OCI-LY3 (cell line): ENCODE data around the gene CRADD.

Source experiments
- H2AFZ ChIP-seq: fragments of 200-600, 300-600 bp; shearing (Covaris generic); 2 replicates; pipeline ENCODE4 v1.6.0; 2014; ENCODE audit warnings: antibody characterized with exemption, low read depth, low read length
- H3K27ac ChIP-seq: fragments of 200-600, 300-600 bp; sonication (generic); 2 replicates; pipeline ENCODE4 v1.5.1; 2014; ENCODE audit warnings: mild to moderate bottlenecking, low read length, moderate library complexity, mixed read lengths
- H3K27me3 ChIP-seq: fragments of 200-600, 300-600 bp; sonication (generic); 2 replicates; pipeline ENCODE4 v1.6.1; 2014; ENCODE audit warnings: low read depth, low read length, mixed read lengths
- H3K36me3 ChIP-seq: fragments of 200-600, 300-600 bp; sonication (generic); replicated peaks from 2 replicates; pipeline ENCODE3; 2014; ENCODE audit warnings: low read depth, low read length, mixed read lengths
- H3K4me1 ChIP-seq: fragments of 300-600, 200-600 bp; sonication (generic); 2 replicates; pipeline ENCODE4 v1.6.1; 2014; ENCODE audit warnings: low read length, mixed read lengths
- H3K4me2 ChIP-seq: fragments of 200-600, 300-600 bp; sonication (generic); 2 replicates; pipeline ENCODE4 v1.6.1; 2014; ENCODE audit warnings: low read length, mixed read lengths
- H3K4me3 ChIP-seq: fragments of 300-600, 200-600 bp; sonication (generic); 2 replicates; pipeline ENCODE4 v1.5.1; 2014; ENCODE audit warnings: antibody characterized with exemption, mild to moderate bottlenecking, low read length, moderate library complexity
- H3K79me2 ChIP-seq: fragments of 300-600, 200-600 bp; shearing (Covaris generic); 2 replicates; pipeline ENCODE4 v1.6.1; 2014; ENCODE audit warnings: mild to moderate bottlenecking, low read length, mixed read lengths
- H3K9ac ChIP-seq: fragments of 300-600, 200-600 bp; shearing (Covaris generic); 2 replicates; pipeline ENCODE4 v1.6.0; 2014; ENCODE audit warnings: mild to moderate bottlenecking, low read length, moderate library complexity
- H3K9me3 ChIP-seq: fragments of 200-600, 300-600 bp; shearing (Covaris generic); 2 replicates; pipeline ENCODE4 v1.6.1; 2014; ENCODE audit warnings: low read length, mixed read lengths; ENCODE audit not compliant: insufficient read depth
- H4K20me1 ChIP-seq: fragments of 200-600, 300-600 bp; sonication (generic); 2 replicates; pipeline ENCODE4 v1.6.1; 2016; ENCODE audit warnings: low read length, mixed read lengths; ENCODE audit not compliant: insufficient read depth
- EZH2phosphoT487 ChIP-seq: fragments of 200-600 bp; shearing (Covaris generic); IDR thresholded peaks from 2 replicates; pipeline ENCODE4 v1.6.1; 2018; ENCODE audit warnings: antibody characterized with exemption, mixed run types, low read depth
- TF ChIP-seq, protein P1 (sequence below): fragments of 200-600, 300-600 bp; sonication (generic); IDR thresholded peaks from 2 replicates; pipeline ENCODE4 v1.5.1; 2014; ENCODE audit warnings: antibody characterized with exemption, low read length, low read depth

Gene CRADD

DNA sequence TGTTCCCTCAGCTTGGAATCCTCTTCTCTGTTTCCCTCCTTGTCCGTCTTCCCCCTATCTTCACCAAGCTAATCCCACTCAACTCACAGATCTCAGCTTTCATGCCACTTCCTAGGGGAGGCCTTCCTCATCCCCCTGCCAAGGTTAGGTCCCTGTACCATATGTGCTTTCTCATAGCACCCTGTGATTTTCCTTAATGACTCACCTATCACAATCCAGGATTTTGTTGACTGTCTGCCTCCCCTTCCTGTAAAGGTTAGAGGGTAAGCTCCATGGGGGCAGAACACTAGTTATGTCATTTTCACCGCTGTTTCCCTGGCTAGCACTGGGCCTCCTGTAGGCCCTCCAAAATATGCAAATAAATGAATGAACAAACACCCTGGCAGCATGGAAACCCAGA, 57.6 kb downstream of the CRADD start:
- Histone ChIP-seq H2AFZ (no peak overlapping the region), H3K4me2 (no peak overlapping the region)

GRCh38 chr12:93736640-93737178, 59.5 kb downstream of the CRADD start:
- Histone ChIP-seq H3K27ac (no peak overlapping the region), H3K36me3 (no peaks in the 10 kb centered on the region), H3K79me2 (no peaks in the 10 kb centered on the region), H3K4me2 (no peak overlapping the region), H4K20me1 (no peaks in the 10 kb centered on the region), H3K9ac (no peak overlapping the region), H3K27me3 (no peaks in the 10 kb centered on the region), H3K9me3 (no peaks in the 10 kb centered on the region), H2AFZ (no peak overlapping the region), H3K4me3 (no peak overlapping the region), H3K4me1 (peaks cover 25% of the 10 kb centered on the region)
- TF ChIP-seq, protein P1, sequence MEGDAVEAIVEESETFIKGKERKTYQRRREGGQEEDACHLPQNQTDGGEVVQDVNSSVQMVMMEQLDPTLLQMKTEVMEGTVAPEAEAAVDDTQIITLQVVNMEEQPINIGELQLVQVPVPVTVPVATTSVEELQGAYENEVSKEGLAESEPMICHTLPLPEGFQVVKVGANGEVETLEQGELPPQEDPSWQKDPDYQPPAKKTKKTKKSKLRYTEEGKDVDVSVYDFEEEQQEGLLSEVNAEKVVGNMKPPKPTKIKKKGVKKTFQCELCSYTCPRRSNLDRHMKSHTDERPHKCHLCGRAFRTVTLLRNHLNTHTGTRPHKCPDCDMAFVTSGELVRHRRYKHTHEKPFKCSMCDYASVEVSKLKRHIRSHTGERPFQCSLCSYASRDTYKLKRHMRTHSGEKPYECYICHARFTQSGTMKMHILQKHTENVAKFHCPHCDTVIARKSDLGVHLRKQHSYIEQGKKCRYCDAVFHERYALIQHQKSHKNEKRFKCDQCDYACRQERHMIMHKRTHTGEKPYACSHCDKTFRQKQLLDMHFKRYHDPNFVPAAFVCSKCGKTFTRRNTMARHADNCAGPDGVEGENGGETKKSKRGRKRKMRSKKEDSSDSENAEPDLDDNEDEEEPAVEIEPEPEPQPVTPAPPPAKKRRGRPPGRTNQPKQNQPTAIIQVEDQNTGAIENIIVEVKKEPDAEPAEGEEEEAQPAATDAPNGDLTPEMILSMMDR: no peak
- TF ChIP-seq EZH2phosphoT487: no peak

More for the DNA sequence above, 57.6 kb downstream of the CRADD start:
- H3K9me3 ChIP-seq: no peaks in the 10 kb centered on the region
- H3K79me2 ChIP-seq: no peaks in the 10 kb centered on the region
- H3K27me3 ChIP-seq: no peaks in the 10 kb centered on the region
- peaks cover 12% of the 10 kb centered on the region for H3K4me1 ChIP-seq
- no peak overlapping the region for H3K4me3 ChIP-seq
- H4K20me1 ChIP-seq: no peaks in the 10 kb centered on the region
- no peaks in the 10 kb centered on the region for H3K36me3 ChIP-seq
- TF ChIP-seq, protein P1: no peak
- no peak for TF ChIP-seq EZH2phosphoT487
- H3K9ac ChIP-seq: no peak overlapping the region
- no peak overlapping the region for H3K27ac ChIP-seq

GRCh38 chr12:93737457-93738198, 60.5 kb downstream of the CRADD start:
- Histone ChIP-seq H3K27ac (no peak overlapping the region), H3K79me2 (no peaks in the 10 kb centered on the region), H3K9ac (no peak overlapping the region), H3K9me3 (no peaks in the 10 kb centered on the region), H4K20me1 (no peaks in the 10 kb centered on the region), H3K4me3 (no peak overlapping the region), H3K4me2 (no peak overlapping the region), H3K36me3 (no peaks in the 10 kb centered on the region), H3K27me3 (no peaks in the 10 kb centered on the region), H3K4me1 (peaks cover 26% of the 10 kb centered on the region), H2AFZ (no peak overlapping the region)
- no peak for TF ChIP-seq EZH2phosphoT487

DNA sequence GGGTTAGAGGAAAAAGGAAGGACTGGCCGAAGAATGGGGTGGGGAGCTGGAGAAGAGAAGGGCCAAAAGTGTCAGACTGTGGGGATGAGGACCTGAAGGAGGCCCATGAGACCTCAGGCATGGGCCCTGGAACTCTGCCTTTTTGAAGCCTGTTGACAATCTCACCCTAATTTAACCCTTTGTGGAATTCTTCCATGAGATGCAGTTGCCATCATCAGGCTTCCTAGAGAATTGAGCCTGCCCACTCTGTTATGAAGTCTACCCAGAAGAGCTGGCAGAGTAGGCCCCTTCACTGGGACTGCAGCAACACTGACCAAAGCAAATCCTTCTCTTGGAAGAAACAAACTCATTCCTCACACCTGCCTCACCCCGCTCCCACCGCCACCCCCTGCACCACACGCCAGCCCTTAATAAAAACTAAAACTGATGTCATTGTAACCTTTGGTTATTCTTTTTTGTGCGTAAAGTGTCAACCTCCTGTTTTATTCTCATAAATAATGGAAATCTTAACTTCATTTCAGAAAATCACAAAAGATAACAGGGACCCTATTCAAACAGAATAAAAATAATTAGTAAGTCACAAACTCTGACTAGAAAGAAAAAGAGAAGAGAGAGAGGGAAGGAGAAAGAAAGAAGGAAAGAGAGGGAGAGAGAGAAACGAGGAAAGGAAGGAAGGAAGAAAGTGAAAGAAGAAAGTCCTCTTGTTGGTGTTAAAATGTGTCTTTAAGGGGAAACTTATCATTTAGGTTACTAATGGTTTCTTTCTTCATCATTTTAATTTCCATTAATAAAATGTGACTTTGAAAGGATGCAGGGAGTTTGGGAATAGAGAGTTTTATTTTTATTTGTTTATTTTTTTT, 61.3 kb downstream of the CRADD start:
- H3K4me2 ChIP-seq: no peak overlapping the region
- H3K4me3 ChIP-seq: no peak overlapping the region
- H3K79me2 ChIP-seq: no peaks in the 10 kb centered on the region
- H3K9ac ChIP-seq: no peak overlapping the region
- H3K4me1 ChIP-seq: peaks cover 23% of the 10 kb centered on the region
- H4K20me1 ChIP-seq: no peaks in the 10 kb centered on the region
- H2AFZ ChIP-seq: no peak overlapping the region
- TF ChIP-seq, protein P1: no peak
- TF ChIP-seq EZH2phosphoT487: no peak
- no peak overlapping the region for H3K27ac ChIP-seq
- no peaks in the 10 kb centered on the region for H3K36me3 ChIP-seq
- H3K27me3 ChIP-seq: no peaks in the 10 kb centered on the region
- no peaks in the 10 kb centered on the region for H3K9me3 ChIP-seq
